Measurements from ENCODE around the gene ALPL. TPM values are rescaled to one million over a fixed set of nuclear protein-coding genes. Genes with fewer than 3 reads are reported as not detected.
A peak's percentile ranks its signal among the peaks of the same experiment; 100 is the strongest.

ALPL gene
- total and polyA plus RNA-seq, 9 of the 15 experiments (the other 6 are each of a cell fraction or from before 2014, with no cell fraction given): 0.04 to 0.38 (median 0.18) TPM; not detected in 4

DNA sequence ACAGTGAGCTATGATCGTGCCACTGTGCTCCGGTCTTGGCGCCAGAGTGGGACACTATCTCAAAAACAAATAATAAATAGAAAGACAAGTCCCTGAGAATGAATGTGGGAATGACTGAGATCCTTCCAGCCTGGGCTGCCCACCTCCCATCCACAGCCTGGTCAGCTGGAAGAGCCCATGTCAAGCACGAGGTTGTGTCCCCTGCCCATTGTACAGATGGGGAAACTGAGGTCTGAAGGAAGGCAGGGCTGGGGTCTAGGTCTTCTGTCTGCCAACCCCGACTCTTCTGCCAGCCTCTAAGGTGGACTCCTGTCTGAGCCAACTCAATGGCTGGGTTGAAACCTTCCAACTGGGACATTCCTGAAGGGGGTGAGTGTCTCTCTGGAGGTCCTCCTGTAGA lies 80.4 kb downstream of the ALPL start:
- H3K9ac ChIP-seq (ENCODE audit: insufficient read depth in 1 of 2, low read depth in 2 of 2, low read length in 2 of 2): peak overlapping the region in 1 of 2 experiments; percentile 66; a peak in 1 of 4 replicates
- H2AFZ ChIP-seq (ENCODE audit: low read depth, low read length): no peak overlapping the region
- no peaks in the 10 kb centered on the region for H3K36me3 ChIP-seq (ENCODE audit: control insufficient read depth, insufficient read depth, low read length)
- no peaks in the 10 kb centered on the region for H3K79me2 ChIP-seq (ENCODE audit: control insufficient read depth, insufficient read depth, low read length)
- FAIRE-seq (no peak), DNase-seq (ENCODE audit: extremely low read depth in 1 of 4, low spot score in 3 of 4) (no peak), ATAC-seq (no peak)
- BruUV-seq (replicated peaks): no TSS peak
- WGBS (ENCODE audit: insufficient coverage, low coverage, missing lambda C conversion rate): 22% methylated on average over 5 of the region's 5 CpGs
- no peaks in the 10 kb centered on the region for H3K9me1 ChIP-seq (ENCODE audit: control insufficient read depth, insufficient read depth, low read length)
- H3K4me1 ChIP-seq (replicated peaks in 1 of 2; ENCODE audit: control insufficient read depth in 2 of 2, insufficient read depth in 2 of 2, low read length in 2 of 2): peaks cover 16 to 51% of the 10 kb centered on the region in 2 experiments; a peak in 3 of 5 replicates
- ChIA-PET CTCF (ENCODE audit: low intra/inter-chr PET ratio) (no interaction called here), POLR2A (interaction anchor here (0.7 to 1.0 kb wide), 2 partner anchors 10 to 41 kb away, joined by 3 read pairs; no protein-coding TSS in a partner anchor)
- H3K27me3 ChIP-seq (ENCODE audit: control insufficient read depth in 2 of 2, insufficient read depth in 2 of 2, low read length in 2 of 2): peaks cover 0 to 26% of the 10 kb centered on the region in 2 experiments; a peak in 3 of 5 replicates
- no peaks in the 10 kb centered on the region; the same call in none of the 2 replicates for H4K20me1 ChIP-seq (replicated peaks; ENCODE audit: control insufficient read depth, insufficient read depth, low read length)
- no peak overlapping the region for H3K27ac ChIP-seq (ENCODE audit: extremely low read depth, low read depth, low read length)
- H3K4me2 ChIP-seq (ENCODE audit: insufficient read depth, low read length): no peak overlapping the region
- H3K9me3 ChIP-seq (replicated peaks; ENCODE audit: control insufficient read depth, insufficient read depth, low read depth, low read length): no peaks in the 10 kb centered on the region
- no peak overlapping the region for H3K4me3 ChIP-seq
- intact Hi-C loops (cut with micrococcal nuclease) (loop anchor here (10.0 kb wide), 1 partner anchor 75 kb away; no protein-coding TSS in a partner anchor), in situ Hi-C loops (cut with MboI) (loop anchor here (5.0 kb wide), 1 partner anchor 77 kb away; no protein-coding TSS in a partner anchor)
- TF ChIP-seq FOXJ2 (tag; IDR thresholded peaks at IDR 0.05) (no peak), KDM4B (IDR thresholded peaks at IDR 0.05; ENCODE audit: borderline replicate concordance in 2 of 2, low read depth in 1 of 2) (no peak), ZNF134 (CRISPR knock-in tag; conservative IDR thresholded peaks at IDR 0.05) (no peak), TAF7 (tag; IDR thresholded peaks at IDR 0.05) (no peak), ZFPM2 (CRISPR knock-in tag; IDR thresholded peaks at IDR 0.05) (no peak), RBM25 (IDR thresholded peaks at IDR 0.05; ENCODE audit: low read depth, low read length, severe bottlenecking) (peak; percentile 75), RBM14 (IDR thresholded peaks at IDR 0.05; ENCODE audit: borderline replicate concordance, insufficient read depth, low read depth, low read length) (no peak), RAD51 (IDR thresholded peaks at IDR 0.05; ENCODE audit: borderline replicate concordance, low read depth) (no peak), ZNF174 (CRISPR knock-in tag; IDR thresholded peaks at IDR 0.05) (no peak), CXXC5 (CRISPR knock-in tag; IDR thresholded peaks at IDR 0.05) (no peak), ZSCAN29 (IDR thresholded peaks at IDR 0.05) (no peak), EZH2 (IDR thresholded peaks at IDR 0.05; ENCODE audit: borderline replicate concordance, low read depth, low read length) (no peak), ZNF766 (CRISPR knock-in tag; conservative IDR thresholded peaks at IDR 0.05) (no peak)
- TF ChIP-seq, protein P1, sequence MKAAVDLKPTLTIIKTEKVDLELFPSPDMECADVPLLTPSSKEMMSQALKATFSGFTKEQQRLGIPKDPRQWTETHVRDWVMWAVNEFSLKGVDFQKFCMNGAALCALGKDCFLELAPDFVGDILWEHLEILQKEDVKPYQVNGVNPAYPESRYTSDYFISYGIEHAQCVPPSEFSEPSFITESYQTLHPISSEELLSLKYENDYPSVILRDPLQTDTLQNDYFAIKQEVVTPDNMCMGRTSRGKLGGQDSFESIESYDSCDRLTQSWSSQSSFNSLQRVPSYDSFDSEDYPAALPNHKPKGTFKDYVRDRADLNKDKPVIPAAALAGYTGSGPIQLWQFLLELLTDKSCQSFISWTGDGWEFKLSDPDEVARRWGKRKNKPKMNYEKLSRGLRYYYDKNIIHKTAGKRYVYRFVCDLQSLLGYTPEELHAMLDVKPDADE (conservative IDR thresholded peaks at IDR 0.05; ENCODE audit: control insufficient read depth, low read depth, low read length): no peak
- TF ChIP-seq, protein P2, sequence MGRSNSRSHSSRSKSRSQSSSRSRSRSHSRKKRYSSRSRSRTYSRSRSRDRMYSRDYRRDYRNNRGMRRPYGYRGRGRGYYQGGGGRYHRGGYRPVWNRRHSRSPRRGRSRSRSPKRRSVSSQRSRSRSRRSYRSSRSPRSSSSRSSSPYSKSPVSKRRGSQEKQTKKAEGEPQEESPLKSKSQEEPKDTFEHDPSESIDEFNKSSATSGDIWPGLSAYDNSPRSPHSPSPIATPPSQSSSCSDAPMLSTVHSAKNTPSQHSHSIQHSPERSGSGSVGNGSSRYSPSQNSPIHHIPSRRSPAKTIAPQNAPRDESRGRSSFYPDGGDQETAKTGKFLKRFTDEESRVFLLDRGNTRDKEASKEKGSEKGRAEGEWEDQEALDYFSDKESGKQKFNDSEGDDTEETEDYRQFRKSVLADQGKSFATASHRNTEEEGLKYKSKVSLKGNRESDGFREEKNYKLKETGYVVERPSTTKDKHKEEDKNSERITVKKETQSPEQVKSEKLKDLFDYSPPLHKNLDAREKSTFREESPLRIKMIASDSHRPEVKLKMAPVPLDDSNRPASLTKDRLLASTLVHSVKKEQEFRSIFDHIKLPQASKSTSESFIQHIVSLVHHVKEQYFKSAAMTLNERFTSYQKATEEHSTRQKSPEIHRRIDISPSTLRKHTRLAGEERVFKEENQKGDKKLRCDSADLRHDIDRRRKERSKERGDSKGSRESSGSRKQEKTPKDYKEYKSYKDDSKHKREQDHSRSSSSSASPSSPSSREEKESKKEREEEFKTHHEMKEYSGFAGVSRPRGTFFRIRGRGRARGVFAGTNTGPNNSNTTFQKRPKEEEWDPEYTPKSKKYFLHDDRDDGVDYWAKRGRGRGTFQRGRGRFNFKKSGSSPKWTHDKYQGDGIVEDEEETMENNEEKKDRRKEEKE (IDR thresholded peaks at IDR 0.05; ENCODE audit: borderline replicate concordance in 1 of 2, control insufficient read depth in 1 of 2, low read depth in 2 of 2, low read length in 1 of 2): no peak
- TF ChIP-seq, protein P3, sequence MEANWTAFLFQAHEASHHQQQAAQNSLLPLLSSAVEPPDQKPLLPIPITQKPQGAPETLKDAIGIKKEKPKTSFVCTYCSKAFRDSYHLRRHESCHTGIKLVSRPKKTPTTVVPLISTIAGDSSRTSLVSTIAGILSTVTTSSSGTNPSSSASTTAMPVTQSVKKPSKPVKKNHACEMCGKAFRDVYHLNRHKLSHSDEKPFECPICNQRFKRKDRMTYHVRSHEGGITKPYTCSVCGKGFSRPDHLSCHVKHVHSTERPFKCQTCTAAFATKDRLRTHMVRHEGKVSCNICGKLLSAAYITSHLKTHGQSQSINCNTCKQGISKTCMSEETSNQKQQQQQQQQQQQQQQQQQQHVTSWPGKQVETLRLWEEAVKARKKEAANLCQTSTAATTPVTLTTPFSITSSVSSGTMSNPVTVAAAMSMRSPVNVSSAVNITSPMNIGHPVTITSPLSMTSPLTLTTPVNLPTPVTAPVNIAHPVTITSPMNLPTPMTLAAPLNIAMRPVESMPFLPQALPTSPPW (CRISPR knock-in tag; IDR thresholded peaks at IDR 0.05): no peak
